Body of pancreas (tissue), 4 donors: ENCODE results near the gene MRPL46. TPM values are rescaled to one million over a fixed set of nuclear protein-coding genes. Genes with fewer than 3 reads are reported as not detected.
"Not testable (repeated sequence)": the region's sequence is repeated elsewhere in the genome, so short reads cannot be mapped to it uniquely, and the experiment has no call there.

ENCODE experiments used
- ATAC-seq: fragments of 150-250 bp; one replicate; pipeline ENCODE4 v1.9.1; 2016
- DNase-seq, 4 donors: peaks; one replicate each; pipeline ENCODE4 v3.0.0-alpha.2; 2019
- H3K27ac ChIP-seq, 4 donors: fragments of 200-600 bp; sonication (generic); 1 replicate in 3 of 4; 2 replicates in 1 of 4; pipeline versions ENCODE4 v1.5.1 to v1.6.1; 2016 to 2019; ENCODE audit warnings: mild to moderate bottlenecking in 1 of 4, mixed read lengths in 1 of 4, moderate library complexity in 1 of 4
- H3K27me3 ChIP-seq, 2 donors: fragments of 200-600 bp; sonication (generic); one replicate each; pipeline ENCODE4 v1.6.0; 2016; ENCODE audit warnings: mild to moderate bottlenecking in 1 of 2
- H3K36me3 ChIP-seq, 2 donors: fragments of 200-600 bp; sonication (generic); replicated peaks in 1 of 2; 2 replicates each; pipeline ENCODE4 v1.5.1; 2016; ENCODE audit warnings: low read depth in 2 of 2; ENCODE audit not compliant: insufficient read depth in 1 of 2
- H3K4me1 ChIP-seq: fragments of 200-600 bp; sonication (generic); one replicate; pipeline ENCODE4 v1.6.0; 2016
- H3K4me3 ChIP-seq, 2 donors: fragments of 200-600 bp; sonication (generic); 1 replicate in 1 of 2; 2 replicates in 1 of 2; pipeline ENCODE4 v1.5.1; 2016 to 2019
- H3K9me3 ChIP-seq, 3 donors: fragments of 200-600 bp; sonication (generic); 1 replicate in 2 of 3; 2 replicates in 1 of 3; pipeline ENCODE4 v1.5.1; 2016
- CTCF ChIP-seq, 7 experiments: fragments of 450-650 bp in 4 of 7; fragments of 200-600 bp in 3 of 7; sonication (generic) in 3 of 7; IDR thresholded peaks; one replicate each; pipeline ENCODE4 v1.5.1; 2016 to 2019; ENCODE audit warnings: antibody characterized with exemption in 7 of 7
- POLR2A ChIP-seq, 3 donors: fragments of 450-650 bp; IDR thresholded peaks; one replicate each; pipeline ENCODE4 v1.6.1; 2016; ENCODE audit warnings: antibody characterized with exemption in 3 of 3, mild to moderate bottlenecking in 2 of 3
- WGBS, 2 donors: methylation state at CpG; one replicate each; pipeline ENCODE4 v1.1.5; 2017; 5-methylcytosine and 5-hydroxymethylcytosine counted together
- intact Hi-C: fragments of 100-400 bp; cut with DNase I; formaldehyde crosslinking; loops from one replicate; pipeline ENCODE4 v1.15.1; 2023
- total RNA-seq, 2 donors: library from RNA; depleted of rRNA; stranded (reverse); fragments of >200 nt; gene quantifications; one replicate each; pipeline ENCODE4 v1.1.0, GENCODE V29; 2016

MRPL46 gene
- total RNA-seq, 2 donors from 2014 or later, result 9.6 to 16.2 TPM

DNA sequence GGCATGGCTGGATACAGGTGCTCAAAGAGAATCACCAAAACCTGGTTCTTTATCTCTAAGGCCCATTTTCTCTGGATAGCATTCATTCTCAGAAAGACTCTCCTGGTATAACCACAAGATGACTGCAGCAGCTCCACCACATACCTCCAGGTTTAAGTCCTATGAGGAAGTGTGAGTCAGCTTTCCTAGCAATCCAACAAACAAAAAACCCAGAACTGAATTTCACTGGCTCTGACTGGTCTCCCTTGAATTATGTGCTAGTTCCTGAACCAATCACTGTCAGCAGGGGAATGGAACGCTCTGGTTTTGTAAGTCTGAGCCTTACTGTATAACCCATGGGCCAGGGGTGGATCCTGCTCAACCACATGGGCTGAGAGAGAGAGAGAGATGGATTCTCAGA, 27.2 kb downstream of the MRPL46 start:
- no peak for DNase-seq

GRCh38 chr15:88438181-88438580, 29.0 kb downstream of the MRPL46 start:
- intact Hi-C loops, result no loop called here
- Histone ChIP-seq H3K27ac (no peak overlapping the region), H3K9me3 (peaks cover 0 to 2% (median 0%) of the 10 kb centered on the region in 3 donors), H3K4me1 (no peaks in the 10 kb centered on the region), H3K4me3 (no peak overlapping the region), H3K27me3 (no peaks in the 10 kb centered on the region), H3K36me3 (no peaks in the 10 kb centered on the region)
- no peak for TF ChIP-seq POLR2A (IDR thresholded peaks at IDR 0.05)
- no peak for TF ChIP-seq CTCF (IDR thresholded peaks at IDR 0.05)
- 57 to 61% methylated on average over 2 to 5 of the region's 5 CpGs for WGBS, 2 donors
- ATAC-seq (no peak), DNase-seq (no peak)

More for the DNA sequence above, 27.2 kb downstream of the MRPL46 start:
- Histone ChIP-seq H3K27ac (no peak overlapping the region), H3K27me3 (no peaks in the 10 kb centered on the region), H3K36me3 (no peaks in the 10 kb centered on the region), H3K9me3 (peaks cover 0 to 9% (median 0%) of the 10 kb centered on the region in 3 donors), H3K4me1 (no peaks in the 10 kb centered on the region), H3K4me3 (no peak overlapping the region)
- TF ChIP-seq POLR2A (IDR thresholded peaks at IDR 0.05), result no peak
- no peak for TF ChIP-seq CTCF (IDR thresholded peaks at IDR 0.05)
- intact Hi-C loops, result no loop called here
- no peak for ATAC-seq
- WGBS, 2 donors, result 41 to 83% methylated on average over 1 of the region's 1 CpG

GRCh38 chr15:88434106-88434505, 33.1 kb downstream of the MRPL46 start:
- WGBS, 2 donors, result 58 to 59% methylated on average over 5 of the region's 5 CpGs
- H3K4me1 ChIP-seq, H3K4me3 ChIP-seq, DNase-seq, H3K9me3 ChIP-seq, intact Hi-C loops, H3K27ac ChIP-seq, H3K27me3 ChIP-seq, ATAC-seq, H3K36me3 ChIP-seq: not testable (repeated sequence)

DNA sequence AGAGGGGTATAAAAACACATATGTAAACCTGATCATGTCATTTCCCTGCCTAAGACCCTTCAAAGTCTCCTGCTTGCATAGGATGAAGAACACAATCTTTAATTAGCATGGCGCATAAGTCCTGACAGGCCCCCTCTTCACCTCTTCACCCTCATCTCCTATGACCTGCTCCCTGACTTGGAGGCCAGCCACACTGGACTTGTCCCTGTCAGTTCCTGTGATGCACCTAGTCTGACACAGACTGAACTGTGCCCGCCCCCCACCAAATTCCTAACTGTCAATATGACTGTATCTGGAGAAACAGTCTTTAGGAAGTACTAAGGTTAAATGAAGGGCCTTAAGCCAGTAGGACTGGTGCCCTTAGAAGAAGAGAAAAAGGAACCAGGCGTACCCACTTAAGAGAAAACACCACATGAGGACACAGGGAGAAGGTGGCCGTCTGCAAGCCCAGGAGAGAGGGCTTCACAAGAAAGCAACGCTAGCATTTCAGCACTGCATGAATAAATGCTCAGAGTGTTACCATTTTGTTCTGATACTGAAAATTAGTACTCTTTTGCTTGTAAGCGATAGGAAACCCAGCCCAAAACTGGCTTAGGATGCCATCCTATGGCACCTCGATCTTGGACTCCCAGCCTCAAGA, 34.0 kb downstream of the MRPL46 start:
- H3K27ac ChIP-seq, result no peak overlapping the region
- intact Hi-C loops, result no loop called here
- ATAC-seq (no peak), DNase-seq (no peak)
- no peaks in the 10 kb centered on the region for H3K9me3 ChIP-seq
- TF ChIP-seq POLR2A (IDR thresholded peaks at IDR 0.05), result no peak
- no peak for TF ChIP-seq CTCF (IDR thresholded peaks at IDR 0.05)
- H3K27me3 ChIP-seq, result peaks cover 0 to 3% of the 10 kb centered on the region in 2 donors
- H3K4me3 ChIP-seq, result no peak overlapping the region
- 67 to 68% methylated on average over 7 of the region's 7 CpGs for WGBS, 2 donors
- no peaks in the 10 kb centered on the region for H3K4me1 ChIP-seq
- no peaks in the 10 kb centered on the region for H3K36me3 ChIP-seq

- H3K27me3 ChIP-seq, result peaks cover 0 to 3% of the 10 kb centered on the region in 2 donors
- H3K4me3 ChIP-seq, result no peak overlapping the region
- TF ChIP-seq POLR2A (IDR thresholded peaks at IDR 0.05) (no peak), CTCF (IDR thresholded peaks at IDR 0.05) (no peak)
- 62 to 64% methylated on average over 10 of the region's 10 CpGs for WGBS, 2 donors
- no peaks in the 10 kb centered on the region for H3K9me3 ChIP-seq
- intact Hi-C loops, result no loop called here
- DNase-seq (no peak), ATAC-seq (no peak)
- no peaks in the 10 kb centered on the region for H3K36me3 ChIP-seq
- no peak overlapping the region for H3K27ac ChIP-seq
- H3K4me1 ChIP-seq, result no peaks in the 10 kb centered on the region
Observed at GRCh38 chr15:88431441-88431840, 35.7 kb downstream of the MRPL46 start.
